ENCODE data around the gene ATG7.

The ATG7 gene

DNA sequence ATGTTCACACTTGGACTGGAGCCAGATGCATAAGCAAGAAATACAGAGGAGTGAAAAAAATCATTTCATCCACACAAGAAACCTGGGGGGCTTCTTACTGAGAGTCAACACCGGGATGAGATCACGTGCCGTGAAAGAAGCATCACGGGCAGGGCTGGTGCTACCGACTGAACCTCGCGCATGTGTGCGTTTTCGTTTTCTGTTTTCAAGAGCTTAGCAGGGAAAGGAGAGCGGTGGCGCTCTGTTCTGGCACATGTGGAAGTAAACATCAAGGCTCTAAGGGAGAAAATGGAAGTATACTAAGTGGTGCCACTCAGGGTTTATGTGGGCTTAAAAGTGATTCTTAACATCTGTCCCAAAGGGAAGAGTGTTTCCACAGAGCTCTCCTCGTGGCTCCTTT, 315.6 kb downstream of the ATG7 start:
- H3K4me2 ChIP-seq (ENCODE audit: low read depth, low read length, poor library complexity, severe bottlenecking) = no peak overlapping the region
- peaks cover 16% of the 10 kb centered on the region for H3F3A ChIP-seq (ENCODE audit: insufficient read depth)
- H3K79me2 ChIP-seq (ENCODE audit: insufficient read depth, low read length) = peaks cover 100% of the 10 kb centered on the region
- TF ChIP-seq EZH2phosphoT487 (conservative IDR thresholded peaks at IDR 0.05; ENCODE audit: low read length) = no peak
- no peak for TF ChIP-seq CTCF (IDR thresholded peaks at IDR 0.05; ENCODE audit: insufficient read depth, low read length, poor library complexity, severe bottlenecking)
- H3K9ac ChIP-seq (ENCODE audit: low read length) = no peak overlapping the region
- no peaks in the 10 kb centered on the region for H3K9me2 ChIP-seq (replicated peaks; ENCODE audit: insufficient read depth, low read length)
- no peaks in the 10 kb centered on the region for H3K36me3 ChIP-seq (ENCODE audit: low read length)
- H3K27ac ChIP-seq (ENCODE audit: low read depth, low read length) = no peak overlapping the region
- H4K20me1 ChIP-seq (ENCODE audit: low read depth, low read length) = no peaks in the 10 kb centered on the region; the same call in 1 of the 2 replicates
- H3K27me3 ChIP-seq (ENCODE audit: low read length) = no peaks in the 10 kb centered on the region
- no peaks in the 10 kb centered on the region for H3K9me3 ChIP-seq (ENCODE audit: insufficient read depth, low read length)
- no peak overlapping the region for H2AFZ ChIP-seq (ENCODE audit: low read depth, low read length, severe bottlenecking)
- no peak overlapping the region for H3K4me3 ChIP-seq (ENCODE audit: insufficient read depth, low read length, poor library complexity, severe bottlenecking)

- Histone ChIP-seq H3K9ac (ENCODE audit: low read length) (no peak overlapping the region), H3K9me3 (ENCODE audit: insufficient read depth, low read length) (no peaks in the 10 kb centered on the region), H2AFZ (ENCODE audit: low read depth, low read length, severe bottlenecking) (no peak overlapping the region), H3K9me2 (replicated peaks; ENCODE audit: insufficient read depth, low read length) (no peaks in the 10 kb centered on the region), H3K79me2 (ENCODE audit: insufficient read depth, low read length) (peaks cover 100% of the 10 kb centered on the region), H3K36me3 (ENCODE audit: low read length) (no peaks in the 10 kb centered on the region), H3K27ac (ENCODE audit: low read depth, low read length) (no peak overlapping the region), H3F3A (ENCODE audit: insufficient read depth) (peaks cover 10% of the 10 kb centered on the region), H3K4me3 (ENCODE audit: insufficient read depth, low read length, poor library complexity, severe bottlenecking) (no peak overlapping the region), H4K20me1 (ENCODE audit: low read depth, low read length) (no peaks in the 10 kb centered on the region; the same call in 1 of the 2 replicates), H3K4me2 (ENCODE audit: low read depth, low read length, poor library complexity, severe bottlenecking) (no peak overlapping the region), H3K27me3 (ENCODE audit: low read length) (no peaks in the 10 kb centered on the region)
- no peak for TF ChIP-seq CTCF (IDR thresholded peaks at IDR 0.05; ENCODE audit: insufficient read depth, low read length, poor library complexity, severe bottlenecking)
- TF ChIP-seq EZH2phosphoT487 (conservative IDR thresholded peaks at IDR 0.05; ENCODE audit: low read length) = no peak
Measured at GRCh38 chr3:11588338-11588737, 316.1 kb downstream of the ATG7 start.

DNA sequence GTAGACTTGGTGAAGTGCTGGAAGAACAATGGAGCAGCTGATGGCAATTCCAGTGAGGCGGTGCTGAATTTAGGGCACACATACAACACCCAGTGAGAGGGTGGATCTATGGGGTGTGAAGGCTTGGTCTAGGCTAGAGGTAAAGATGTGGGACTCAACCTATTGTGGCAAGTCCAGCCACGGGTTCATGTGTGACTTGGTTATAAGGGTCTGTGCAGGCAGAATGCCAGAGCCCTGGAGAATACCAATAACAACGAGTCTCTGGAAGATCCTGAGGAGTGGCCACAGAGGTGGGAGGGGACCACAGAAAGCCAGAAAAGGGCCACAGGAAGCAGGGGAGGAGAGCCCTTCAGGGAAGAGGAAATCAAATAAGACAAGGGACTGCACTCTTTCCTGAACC, 316.6 kb downstream of the ATG7 start:
- Histone ChIP-seq H3K36me3 (ENCODE audit: low read length) (no peaks in the 10 kb centered on the region), H3K79me2 (ENCODE audit: insufficient read depth, low read length) (peaks cover 100% of the 10 kb centered on the region), H3K27me3 (ENCODE audit: low read length) (no peaks in the 10 kb centered on the region), H3K9ac (ENCODE audit: low read length) (no peak overlapping the region), H3K27ac (ENCODE audit: low read depth, low read length) (no peak overlapping the region), H4K20me1 (ENCODE audit: low read depth, low read length) (no peaks in the 10 kb centered on the region; the same call in 1 of the 2 replicates), H3K4me3 (ENCODE audit: insufficient read depth, low read length, poor library complexity, severe bottlenecking) (no peak overlapping the region), H3K9me2 (replicated peaks; ENCODE audit: insufficient read depth, low read length) (no peaks in the 10 kb centered on the region), H3K4me2 (ENCODE audit: low read depth, low read length, poor library complexity, severe bottlenecking) (no peak overlapping the region), H3F3A (ENCODE audit: insufficient read depth) (peaks cover 8% of the 10 kb centered on the region), H2AFZ (ENCODE audit: low read depth, low read length, severe bottlenecking) (no peak overlapping the region), H3K9me3 (ENCODE audit: insufficient read depth, low read length) (no peaks in the 10 kb centered on the region)
- no peak for TF ChIP-seq EZH2phosphoT487 (conservative IDR thresholded peaks at IDR 0.05; ENCODE audit: low read length)
- TF ChIP-seq CTCF (IDR thresholded peaks at IDR 0.05; ENCODE audit: insufficient read depth, low read length, poor library complexity, severe bottlenecking) = no peak

Data from SU-DHL-6 (cell line).